ENCODE data around the gene SOX6.

- TF ChIP-seq EZH2 (IDR thresholded peaks at IDR 0.05; ENCODE audit: low read length, missing control alignments) (no peak), CTCF (conservative IDR thresholded peaks at IDR 0.05 in 1 of 2, IDR thresholded peaks at IDR 0.05 in 1 of 2; ENCODE audit: low read depth in 1 of 2, low read length in 2 of 2) (no peak)
Observed at GRCh38 chr11:16337421-16338213, 18.7 kb downstream of the SOX6 start.

Measured in fibroblast of lung (primary cell).